PC-3 (cell line): Measurements from ENCODE around the gene STAMBPL1. TPM values are rescaled to one million over a fixed set of nuclear protein-coding genes. Genes with fewer than 3 reads are reported as not detected.

Source experiments
- ATAC-seq: fragments of 200-7000 bp; cut with Tn5 transposase; 2 replicates; pipeline ENCODE4 v1.9.1; 2020; ENCODE audit warnings: mild to moderate bottlenecking, moderate library complexity
- BruUV-seq: library from RNA; stranded (reverse); fragments of 400-500 nt; replicated peaks from 2 replicates; lab custom pipeline; 2021; lab: Mats Ljungman, UMichigan
- CTCF ChIA-PET: fragments of 300-600 bp; sonication (Branson Sonifier 250); formaldehyde crosslinking; loops from one replicate; lab custom pipeline; 2022; ENCODE audit warnings: antibody characterized with exemption; lab: Charles Lee
- POLR2A ChIA-PET: fragments of 300-600 bp; sonication (Branson Sonifier 250); formaldehyde crosslinking; loops from one replicate; lab custom pipeline; 2022; ENCODE audit warnings: antibody characterized with exemption; ENCODE audit not compliant: unreplicated experiment; lab: Charles Lee
- DNase-seq: peaks from one replicate; pipeline ENCODE4 v3.0.0-alpha.2; 2015
- H2AFZ ChIP-seq: fragments of 300-600 bp; sonication (generic); 2 replicates; pipeline ENCODE4 v1.6.0; 2016; ENCODE audit warnings: antibody characterized with exemption, low read length
- H3F3A ChIP-seq: fragments of 300-600 bp; sonication (generic); one replicate; pipeline ENCODE4 v1.6.0; 2017; ENCODE audit warnings: antibody characterized with exemption, low read length, control low read depth, mild to moderate bottlenecking; ENCODE audit not compliant: unreplicated experiment
- H3K27ac ChIP-seq: fragments of 300-600 bp; sonication (generic); 2 replicates; pipeline ENCODE4 v1.5.1; 2016; ENCODE audit warnings: mild to moderate bottlenecking, low read length
- H3K27me3 ChIP-seq: fragments of 300-600 bp; sonication (generic); 2 replicates; pipeline ENCODE4 v1.6.1; 2016; ENCODE audit warnings: low read length, mixed read lengths
- H3K36me3 ChIP-seq: fragments of 300-600 bp; sonication (generic); 2 replicates; pipeline ENCODE4 v1.6.1; 2016; ENCODE audit warnings: low read depth, mixed run types, low read length, mixed read lengths
- H3K4me1 ChIP-seq: fragments of 300-600 bp; sonication (generic); 2 replicates; pipeline ENCODE4 v1.5.1; 2016; ENCODE audit warnings: low read length; ENCODE audit not compliant: insufficient read depth
- H3K4me2 ChIP-seq: fragments of 300-600 bp; sonication (generic); 2 replicates; pipeline ENCODE4 v1.6.0; 2016; ENCODE audit warnings: low read length
- H3K4me3 ChIP-seq: fragments of 300-600 bp; sonication (generic); 2 replicates; pipeline ENCODE4 v1.5.1; 2016; ENCODE audit warnings: mild to moderate bottlenecking, low read length, mixed read lengths
- H3K79me2 ChIP-seq: fragments of 300-600 bp; sonication (generic); 2 replicates; pipeline ENCODE4 v1.6.1; 2017; ENCODE audit warnings: low read length, mixed read lengths
- H3K9ac ChIP-seq: fragments of 300-600 bp; sonication (generic); 2 replicates; pipeline ENCODE4 v1.6.0; 2016; ENCODE audit warnings: mild to moderate bottlenecking, low read length
- H3K9me2 ChIP-seq: fragments of 300-600 bp; sonication (generic); replicated peaks from 2 replicates; pipeline ENCODE4 v1.6.1; 2016; ENCODE audit warnings: mixed run types, low read length, mixed read lengths
- H3K9me3 ChIP-seq: fragments of 300-600 bp; sonication (generic); 2 replicates; pipeline ENCODE4 v1.6.1; 2016; ENCODE audit warnings: low read length, mixed read lengths
- H4K20me1 ChIP-seq: fragments of 300-600 bp; sonication (generic); 2 replicates; pipeline ENCODE4 v1.6.1; 2016; ENCODE audit warnings: low read length, mixed read lengths
- EZH2 ChIP-seq: fragments of 300-600 bp; sonication (generic); IDR thresholded peaks from one replicate; pipeline ENCODE4 v1.6.1; 2017; ENCODE audit warnings: antibody characterized with exemption, mild to moderate bottlenecking, low read length; ENCODE audit not compliant: unreplicated experiment
- EZH2phosphoT487 ChIP-seq: fragments of 300-600 bp; sonication (generic); IDR thresholded peaks from 2 replicates; pipeline ENCODE4 v1.6.1; 2018; ENCODE audit warnings: mild to moderate bottlenecking, antibody characterized with exemption, low read length, borderline replicate concordance
- intact Hi-C: fragments of 100-400 bp; cut with micrococcal nuclease; formaldehyde crosslinking; loops from 2 replicates; pipeline ENCODE4 v1.9.0; 2023
- total RNA-seq: library from RNA; depleted of rRNA; stranded (reverse); fragments of >200 nt; gene quantifications from 2 replicates; pipeline ENCODE4 v1.2.3, GENCODE V29; 2014
- TF ChIP-seq, protein P1 (sequence below): fragments of 300-600 bp; sonication (generic); conservative IDR thresholded peaks from 2 replicates; pipeline ENCODE4 v1.5.1; 2017; ENCODE audit warnings: antibody characterized with exemption, low read depth, mild to moderate bottlenecking, low read length

Gene STAMBPL1
- total RNA-seq, 1 experiment from 2014 or later = 19.5 TPM

DNA sequence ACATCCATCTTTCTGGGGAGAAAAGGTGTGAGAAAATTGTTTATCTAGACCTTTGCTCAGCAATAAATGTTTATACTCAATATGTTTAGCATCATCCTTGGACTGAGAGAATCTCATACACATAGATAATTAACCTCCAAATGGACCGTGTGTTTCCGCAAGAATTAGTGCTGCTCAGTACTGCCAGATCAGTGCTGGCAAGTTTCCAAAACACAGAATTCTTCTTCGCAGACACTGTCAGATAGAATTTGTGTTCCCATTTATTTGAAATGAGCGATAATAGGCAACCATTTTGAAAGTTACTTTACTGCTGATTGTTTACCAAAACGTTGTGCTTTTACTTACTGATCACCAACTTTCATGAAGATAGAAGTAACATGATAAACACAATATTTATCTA is 33.7 kb downstream of the STAMBPL1 start:
- ChIA-PET POLR2A (no interaction called here), CTCF (no interaction called here)
- H3K9me3 ChIP-seq = no peaks in the 10 kb centered on the region
- H4K20me1 ChIP-seq = no peaks in the 10 kb centered on the region
- H3K27me3 ChIP-seq = no peaks in the 10 kb centered on the region
- intact Hi-C loops = no loop called here
- H3K9me2 ChIP-seq = no peaks in the 10 kb centered on the region
- ATAC-seq (no peak), DNase-seq (no peak)
- no peaks in the 10 kb centered on the region for H3K79me2 ChIP-seq
- TF ChIP-seq, protein P1, sequence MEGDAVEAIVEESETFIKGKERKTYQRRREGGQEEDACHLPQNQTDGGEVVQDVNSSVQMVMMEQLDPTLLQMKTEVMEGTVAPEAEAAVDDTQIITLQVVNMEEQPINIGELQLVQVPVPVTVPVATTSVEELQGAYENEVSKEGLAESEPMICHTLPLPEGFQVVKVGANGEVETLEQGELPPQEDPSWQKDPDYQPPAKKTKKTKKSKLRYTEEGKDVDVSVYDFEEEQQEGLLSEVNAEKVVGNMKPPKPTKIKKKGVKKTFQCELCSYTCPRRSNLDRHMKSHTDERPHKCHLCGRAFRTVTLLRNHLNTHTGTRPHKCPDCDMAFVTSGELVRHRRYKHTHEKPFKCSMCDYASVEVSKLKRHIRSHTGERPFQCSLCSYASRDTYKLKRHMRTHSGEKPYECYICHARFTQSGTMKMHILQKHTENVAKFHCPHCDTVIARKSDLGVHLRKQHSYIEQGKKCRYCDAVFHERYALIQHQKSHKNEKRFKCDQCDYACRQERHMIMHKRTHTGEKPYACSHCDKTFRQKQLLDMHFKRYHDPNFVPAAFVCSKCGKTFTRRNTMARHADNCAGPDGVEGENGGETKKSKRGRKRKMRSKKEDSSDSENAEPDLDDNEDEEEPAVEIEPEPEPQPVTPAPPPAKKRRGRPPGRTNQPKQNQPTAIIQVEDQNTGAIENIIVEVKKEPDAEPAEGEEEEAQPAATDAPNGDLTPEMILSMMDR = no peak
- TF ChIP-seq EZH2phosphoT487 = no peak
- TF ChIP-seq EZH2 = no peak
- H3F3A ChIP-seq = no peaks in the 10 kb centered on the region
- no peaks in the 10 kb centered on the region for H3K4me1 ChIP-seq
- H2AFZ ChIP-seq = no peak overlapping the region
- H3K4me3 ChIP-seq = no peak overlapping the region
- H3K4me2 ChIP-seq = no peak overlapping the region
- H3K9ac ChIP-seq = no peak overlapping the region
- no peak overlapping the region for H3K27ac ChIP-seq
- no TSS peak for BruUV-seq
- no peaks in the 10 kb centered on the region for H3K36me3 ChIP-seq

DNA sequence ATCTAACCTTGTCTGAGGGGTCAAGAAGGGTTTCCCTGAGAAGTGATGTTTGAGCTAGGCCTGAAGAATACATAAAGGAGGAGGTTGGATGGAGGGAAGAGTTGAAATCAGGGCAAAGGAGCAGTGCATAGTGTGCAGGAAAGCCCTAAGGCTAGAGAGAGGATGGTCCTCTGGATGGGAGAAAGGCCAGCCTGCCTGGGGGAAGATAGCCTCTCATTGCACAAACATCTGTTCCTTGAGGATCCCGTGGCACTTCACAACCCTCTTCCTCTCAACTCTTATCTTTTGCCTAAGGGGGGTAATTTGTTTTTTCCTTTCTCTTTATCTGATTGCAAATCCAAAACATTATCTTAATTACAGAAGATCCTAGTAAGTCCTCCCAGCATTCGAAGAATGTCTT is 35.7 kb downstream of the STAMBPL1 start:
- Histone ChIP-seq H3K9me3 (no peaks in the 10 kb centered on the region), H4K20me1 (no peaks in the 10 kb centered on the region), H3K9me2 (no peaks in the 10 kb centered on the region), H3F3A (no peaks in the 10 kb centered on the region), H3K79me2 (no peaks in the 10 kb centered on the region), H3K4me3 (no peak overlapping the region), H2AFZ (no peak overlapping the region), H3K27ac (no peak overlapping the region), H3K27me3 (no peaks in the 10 kb centered on the region), H3K9ac (no peak overlapping the region), H3K4me1 (no peaks in the 10 kb centered on the region), H3K36me3 (no peaks in the 10 kb centered on the region), H3K4me2 (no peak overlapping the region)
- intact Hi-C loops = no loop called here
- no peak for DNase-seq
- ATAC-seq = no peak
- no TSS peak for BruUV-seq
- TF ChIP-seq EZH2phosphoT487 (no peak), EZH2 (no peak)
- ChIA-PET POLR2A (no interaction called here), CTCF (no interaction called here)

DNA sequence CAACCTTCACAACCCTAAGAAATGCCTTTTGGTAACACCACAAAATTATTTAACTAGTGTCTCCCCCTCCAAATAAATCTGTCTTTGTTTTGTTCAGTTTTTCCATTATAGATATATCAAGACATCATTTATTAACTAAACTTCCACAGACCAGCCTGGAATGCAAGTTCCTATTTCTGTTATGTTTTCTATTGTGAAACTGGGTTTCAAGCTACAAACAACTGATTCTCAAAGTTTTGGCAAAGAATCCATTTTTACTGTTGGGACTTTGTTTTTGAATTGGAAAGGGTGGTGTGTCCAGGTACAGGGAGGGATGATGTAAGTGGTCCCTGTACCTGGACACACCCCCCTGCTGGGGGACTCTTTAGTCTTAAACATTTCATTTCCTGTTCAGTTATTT is 36.2 kb downstream of the STAMBPL1 start:
- H3K79me2 ChIP-seq = no peaks in the 10 kb centered on the region
- no peaks in the 10 kb centered on the region for H3K9me3 ChIP-seq
- TF ChIP-seq EZH2phosphoT487 (no peak), EZH2 (no peak)
- TF ChIP-seq, protein P1 = no peak
- no peaks in the 10 kb centered on the region for H3K36me3 ChIP-seq
- H3K9ac ChIP-seq = no peak overlapping the region
- H3K9me2 ChIP-seq = no peaks in the 10 kb centered on the region
- no TSS peak for BruUV-seq
- H3K4me1 ChIP-seq = no peaks in the 10 kb centered on the region
- no peaks in the 10 kb centered on the region for H3F3A ChIP-seq
- ATAC-seq (no peak), DNase-seq (no peak)
- CTCF ChIA-PET = no interaction called here
- intact Hi-C loops = no loop called here
- no peak overlapping the region for H3K4me3 ChIP-seq
- POLR2A ChIA-PET = no interaction called here
- H3K27me3 ChIP-seq = no peaks in the 10 kb centered on the region
- no peak overlapping the region for H3K4me2 ChIP-seq
- H3K27ac ChIP-seq = no peak overlapping the region
- H4K20me1 ChIP-seq = no peaks in the 10 kb centered on the region
- no peak overlapping the region for H2AFZ ChIP-seq
